Kidney epithelial cell (primary cell): ENCODE data around the gene SAMD1. TPM values are rescaled to one million over a fixed set of nuclear protein-coding genes. Genes with fewer than 3 reads are reported as not detected.

Experiments used
- DNase-seq: peaks from one replicate; pipeline ENCODE4 v3.0.0-alpha.2; 2010; ENCODE audit warnings: low read depth
- H3K27me3 ChIP-seq: 2 replicates; pipeline ENCODE4 v1.6.0; 2011; ENCODE audit warnings: low read length; ENCODE audit not compliant: control insufficient read depth, insufficient read depth
- H3K36me3 ChIP-seq: 2 replicates; pipeline ENCODE4 v1.5.1; 2011; ENCODE audit warnings: low read length; ENCODE audit not compliant: control insufficient read depth, insufficient read depth
- H3K4me3 ChIP-seq: 2 replicates; pipeline ENCODE4 v1.5.1; 2011; ENCODE audit warnings: low read depth, mild to moderate bottlenecking, control low read depth, low read length
- CTCF ChIP-seq: IDR thresholded peaks from 2 replicates; pipeline ENCODE4 v1.5.1; 2011; ENCODE audit warnings: mild to moderate bottlenecking, moderate library complexity, low read length, control low read depth, inconsistent platforms; ENCODE audit not compliant: insufficient read depth, poor library complexity, severe bottlenecking
- total RNA-seq: library from RNA; depleted of rRNA; stranded (reverse); fragments of >200 nt; gene quantifications from 2 replicates; pipeline ENCODE4 v1.2.3, GENCODE V29; 2015

Gene SAMD1
- total RNA-seq, 1 donor from 2014 or later: 21.8 TPM

DNA sequence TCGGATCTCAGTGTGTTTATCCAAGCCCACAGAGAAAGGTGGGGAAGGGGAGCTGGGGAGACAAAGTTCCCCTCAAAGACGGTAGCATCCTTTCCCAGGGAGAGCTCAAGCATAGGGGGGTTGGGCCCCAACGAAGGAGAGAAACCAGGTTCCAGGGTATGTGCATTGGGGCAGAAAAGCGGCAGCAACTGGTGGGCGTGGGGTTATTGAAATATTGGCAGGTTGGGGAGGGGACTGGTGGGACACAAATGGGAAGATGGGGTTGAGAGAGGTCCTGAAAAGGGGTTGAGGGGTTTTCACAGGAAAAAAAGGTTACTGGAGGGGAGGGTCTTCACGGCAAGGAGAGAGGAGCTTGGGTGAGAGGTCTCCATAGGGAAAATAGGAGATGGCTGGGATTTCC lies 44.8 kb upstream of the SAMD1 start:
- H3K27me3 ChIP-seq: no peaks in the 10 kb centered on the region
- no peak for TF ChIP-seq CTCF
- H3K4me3 ChIP-seq: peak overlapping the region; percentile 86
- H3K36me3 ChIP-seq: no peaks in the 10 kb centered on the region
- DNase-seq: no peak

DNA sequence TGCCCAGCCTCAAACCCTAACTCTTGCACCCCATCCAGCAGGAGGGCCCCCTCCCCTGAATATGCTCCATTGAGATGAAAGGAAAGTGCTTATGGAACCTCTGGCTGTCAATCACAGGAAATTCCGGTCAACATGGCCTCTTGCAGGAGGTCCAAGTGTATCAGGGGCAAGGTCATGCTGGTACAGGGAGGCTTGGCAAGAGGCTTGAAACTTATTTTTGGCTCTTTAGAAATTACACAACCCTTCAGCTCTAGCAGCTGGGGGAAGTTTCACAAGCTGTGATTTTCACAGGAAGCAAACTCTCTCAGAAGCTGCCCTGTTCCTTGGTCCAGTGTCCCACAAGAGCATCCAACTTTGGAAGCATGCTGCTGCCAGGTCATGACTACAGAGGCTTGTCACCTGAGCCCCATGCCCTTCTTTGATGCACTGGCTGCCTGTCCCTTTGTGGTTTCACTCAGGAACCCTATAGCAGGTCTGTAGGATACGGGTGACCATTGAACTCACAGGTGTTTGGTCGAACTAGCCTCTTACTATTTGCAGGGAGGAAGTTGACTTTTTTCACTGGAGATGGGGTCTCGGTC lies 37.5 kb upstream of the SAMD1 start:
- TF ChIP-seq CTCF: no peak
- H3K27me3 ChIP-seq: no peaks in the 10 kb centered on the region
- no peak for DNase-seq
- no peaks in the 10 kb centered on the region for H3K36me3 ChIP-seq
- no peak overlapping the region for H3K4me3 ChIP-seq

DNA sequence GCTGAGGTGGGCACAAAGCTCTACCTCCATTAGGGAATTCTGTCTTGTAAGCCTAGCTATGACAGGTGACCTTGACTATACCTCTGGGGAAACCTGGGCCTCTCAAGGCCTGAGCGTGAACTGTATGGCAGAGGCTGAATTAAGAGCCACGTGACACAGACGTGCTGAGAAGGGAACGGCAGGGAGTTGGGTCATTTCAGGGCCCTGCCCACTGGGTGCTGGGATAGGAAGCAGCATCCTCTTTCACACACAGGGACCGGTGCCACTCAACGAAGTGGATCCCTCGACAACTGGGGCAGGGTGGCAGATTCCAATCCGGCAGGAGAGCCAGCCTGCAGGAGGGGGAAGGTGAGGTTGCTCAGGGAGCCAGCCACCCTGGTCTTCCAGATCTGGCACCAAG lies 36.6 kb upstream of the SAMD1 start:
- H3K36me3 ChIP-seq: no peaks in the 10 kb centered on the region

GRCh38 chr19:14122924-14123323 lies 32.4 kb upstream of the SAMD1 start:
- Histone ChIP-seq H3K36me3 (peaks cover 2% of the 10 kb centered on the region), H3K27me3 (no peaks in the 10 kb centered on the region), H3K4me3 (no peak overlapping the region)
- no peak for TF ChIP-seq CTCF
- no peak for DNase-seq

More for the DNA sequence above, 36.6 kb upstream of the SAMD1 start:
- no peaks in the 10 kb centered on the region for H3K27me3 ChIP-seq
- H3K4me3 ChIP-seq: no peak overlapping the region
- no peak for DNase-seq
- no peak for TF ChIP-seq CTCF

- no peaks in the 10 kb centered on the region for H3K27me3 ChIP-seq
- TF ChIP-seq CTCF: no peak
- H3K36me3 ChIP-seq: peaks cover 2% of the 10 kb centered on the region
- no peak overlapping the region for H3K4me3 ChIP-seq
- DNase-seq: no peak
Observed at GRCh38 chr19:14120497-14120780, 29.9 kb upstream of the SAMD1 start.
